Activated T-cell treated with anti-CD3 and anti-CD28 coated beads for 48 hours (primary cell): Measurements from ENCODE around the gene RAB44.
"Not testable (repeated sequence)": the region's sequence is repeated elsewhere in the genome, so short reads cannot be mapped to it uniquely, and the experiment has no call there.

Source experiments
- DNase-seq: peaks from one replicate; pipeline ENCODE4 v3.0.0-alpha.2; 2020; ENCODE audit warnings: low read depth

The RAB44 gene

GRCh38 chr6:36715469-36715868 is 17.8 kb downstream of the RAB44 start:
- no peak for DNase-seq

GRCh38 chr6:36716476-36717093 is 19.0 kb downstream of the RAB44 start:
- no peak for DNase-seq

GRCh38 chr6:36717231-36717825 is 19.7 kb downstream of the RAB44 start:
- no peak for DNase-seq

GRCh38 chr6:36717871-36718540 is 20.4 kb downstream of the RAB44 start:
- DNase-seq, result no peak

- DNase-seq, result no peak
Measured at GRCh38 chr6:36718560-36718959, 20.9 kb downstream of the RAB44 start.

- no peak for DNase-seq
Measured at GRCh38 chr6:36719126-36719525, 21.5 kb downstream of the RAB44 start.

GRCh38 chr6:36720251-36721141 is 22.9 kb downstream of the RAB44 start:
- DNase-seq, result no peak

GRCh38 chr6:36721369-36722140 is 23.9 kb downstream of the RAB44 start:
- DNase-seq, result no peak

GRCh38 chr6:36722365-36722764 is 24.7 kb downstream of the RAB44 start:
- DNase-seq, result no peak

- DNase-seq, result no peak
Measured at GRCh38 chr6:36722879-36723278, 25.3 kb downstream of the RAB44 start.

GRCh38 chr6:36723992-36724391 is 26.4 kb downstream of the RAB44 start:
- DNase-seq, result not testable (repeated sequence)

- peak; percentile 47 for DNase-seq
Measured at GRCh38 chr6:36724514-36725390, 27.1 kb downstream of the RAB44 start.

- DNase-seq, result no peak
Measured at GRCh38 chr6:36725581-36725980, 28.0 kb downstream of the RAB44 start.

- no peak for DNase-seq
Measured at GRCh38 chr6:36727505-36728021, 29.9 kb downstream of the RAB44 start.

GRCh38 chr6:36728289-36729160 is 30.9 kb downstream of the RAB44 start:
- no peak for DNase-seq

GRCh38 chr6:36729161-36729524 is 31.5 kb downstream of the RAB44 start:
- no peak for DNase-seq

GRCh38 chr6:36730424-36731380 is 33.1 kb downstream of the RAB44 start:
- no peak for DNase-seq

GRCh38 chr6:36731622-36732310 is 34.1 kb downstream of the RAB44 start:
- DNase-seq, result no peak
